MCF 10A (cell line): ENCODE data around the gene COG7. TPM values are rescaled to one million over a fixed set of nuclear protein-coding genes. Genes with fewer than 3 reads are reported as not detected.
A peak's percentile ranks its signal among the peaks of the same experiment; 100 is the strongest.

Experiments
- BruUV-seq: library from RNA; stranded (reverse); fragments of 400-500 nt; replicated peaks from 2 replicates; lab custom pipeline; 2021; lab: Mats Ljungman, UMichigan
- CTCF ChIA-PET: fragments of 300-600 bp; sonication (Branson Sonifier 250); formaldehyde crosslinking; extraction: SDS; loops from one replicate; lab custom pipeline; 2021; ENCODE audit warnings: antibody characterized with exemption, inconsistent platforms; lab: Yijun Ruan, JAX
- POLR2A ChIA-PET: fragments of 300-600, 350-650 bp; sonication (Branson Sonifier 250); formaldehyde crosslinking; extraction: SDS; loops from one replicate; lab custom pipeline; 2020; ENCODE audit warnings: antibody characterized with exemption, inconsistent platforms; lab: Yijun Ruan, JAX
- DNase-seq: peaks from one replicate; pipeline ENCODE4 v3.0.0-alpha.2; 2018; ENCODE audit not compliant: unreplicated experiment
- H3K27ac Mint-ChIP-seq: one replicate; pipeline ENCODE4 v1.8.0; 2022; ENCODE audit warnings: mild to moderate bottlenecking, low read depth, mixed read lengths; ENCODE audit not compliant: unreplicated experiment
- H3K27me3 Mint-ChIP-seq: one replicate; pipeline ENCODE4 v1.8.0; 2022; ENCODE audit warnings: mixed read lengths; ENCODE audit not compliant: insufficient read depth, unreplicated experiment
- H3K36me3 Mint-ChIP-seq: one replicate; pipeline ENCODE4 v1.8.0; 2022; ENCODE audit warnings: mild to moderate bottlenecking, moderate library complexity, mixed read lengths; ENCODE audit not compliant: insufficient read depth, unreplicated experiment
- H3K4me1 Mint-ChIP-seq: one replicate; pipeline ENCODE4 v1.8.0; 2022; ENCODE audit warnings: mixed read lengths; ENCODE audit not compliant: insufficient read depth, unreplicated experiment
- H3K4me3 Mint-ChIP-seq: one replicate; pipeline ENCODE4 v1.8.0; 2022; ENCODE audit warnings: mild to moderate bottlenecking, moderate library complexity, mixed read lengths; ENCODE audit not compliant: unreplicated experiment
- H3K9me3 Mint-ChIP-seq: one replicate; pipeline ENCODE4 v1.8.0; 2022; ENCODE audit warnings: mixed read lengths; ENCODE audit not compliant: unreplicated experiment
- CTCF ChIP-seq: fragments of 200-600 bp; IDR thresholded peaks from one replicate; pipeline ENCODE4 v1.8.0; 2022; ENCODE audit warnings: antibody characterized with exemption, mild to moderate bottlenecking; ENCODE audit not compliant: unreplicated experiment
- intact Hi-C: fragments of 100-400 bp; cut with micrococcal nuclease; formaldehyde crosslinking; loops from 2 replicates; pipeline ENCODE4 v1.14.1; 2022
- total RNA-seq: library from RNA; stranded (reverse); gene quantifications from 2 replicates; pipeline ENCODE4 v1.2.3, GENCODE V29; 2022

Gene COG7
- total RNA-seq, 1 experiment from 2014 or later = 10.0 TPM

- H3K4me1 Mint-ChIP-seq = peaks cover 23% of the 10 kb centered on the region
- POLR2A ChIA-PET = interaction anchor here (0.6 to 3.8 kb wide), 37 partner anchors 10 to 282 kb away, joined by 3 to 84 read pairs (median 6); partner anchors contain the start of genes COG7, SCNN1G and USP31
- H3K9me3 Mint-ChIP-seq = no peaks in the 10 kb centered on the region
- CTCF ChIA-PET = interaction anchor here (0.6 to 4.8 kb wide), 21 partner anchors 10 to 378 kb away, joined by 3 to 81 read pairs (median 3); partner anchors contain the start of genes EARS2, SCNN1B, SCNN1G and UBFD1
- no peak for TF ChIP-seq CTCF
- H3K27ac Mint-ChIP-seq = peak overlapping the region; percentile 81
- H3K36me3 Mint-ChIP-seq = peaks cover 17% of the 10 kb centered on the region
- BruUV-seq = TSS peak; percentile 82
- intact Hi-C loops = loop anchor here (5.0 kb wide), 1 partner anchor 167 kb away; no protein-coding TSS in a partner anchor
- peak; percentile 92 for DNase-seq
- peak overlapping the region; percentile 54 for H3K4me3 Mint-ChIP-seq
- no peaks in the 10 kb centered on the region for H3K27me3 Mint-ChIP-seq
Measured at GRCh38 chr16:23424292-23424958, 28.6 kb downstream of the COG7 start.

GRCh38 chr16:23423496-23424049 is 29.4 kb downstream of the COG7 start:
- no peak for TF ChIP-seq CTCF
- Mint-ChIP-seq H3K27ac (peak overlapping the region; percentile 81), H3K4me1 (peaks cover 23% of the 10 kb centered on the region), H3K9me3 (no peaks in the 10 kb centered on the region), H3K36me3 (peaks cover 17% of the 10 kb centered on the region), H3K27me3 (no peaks in the 10 kb centered on the region), H3K4me3 (peak overlapping the region; percentile 54)
- no TSS peak for BruUV-seq
- intact Hi-C loops = loop anchor here (5.0 kb wide), 1 partner anchor 166 kb away; no protein-coding TSS in a partner anchor
- ChIA-PET POLR2A (interaction anchor here (0.7 to 3.8 kb wide), 28 partner anchors 8 to 281 kb away, joined by 3 to 84 read pairs (median 8); partner anchors contain the start of genes COG7, SCNN1G and USP31), CTCF (interaction anchor here (0.6 to 4.8 kb wide), 11 partner anchors 11 to 379 kb away, joined by 3 to 81 read pairs (median 4); partner anchors contain the start of genes EARS2, SCNN1G and UBFD1)
- DNase-seq = peak; percentile 99

- no peaks in the 10 kb centered on the region for H3K9me3 Mint-ChIP-seq
- TF ChIP-seq CTCF = no peak
- CTCF ChIA-PET = interaction anchor here (0.6 to 1.2 kb wide), 4 partner anchors 15 to 238 kb away, joined by 3 to 7 read pairs (median 3); no protein-coding TSS in a partner anchor
Measured at GRCh38 chr16:23420011-23420410, 33.0 kb downstream of the COG7 start.

GRCh38 chr16:23416816-23417215 is 36.2 kb downstream of the COG7 start:
- ChIA-PET POLR2A (interaction anchor here (0.8 kb wide), 1 partner anchor 23 kb away, joined by 4 read pairs; no protein-coding TSS in a partner anchor), CTCF (interaction anchor here (4.6 kb wide), 1 partner anchor 18 kb away, joined by 26 read pairs; no protein-coding TSS in a partner anchor)
- intact Hi-C loops = no loop called here
- peaks cover 23% of the 10 kb centered on the region for H3K36me3 Mint-ChIP-seq
- H3K27ac Mint-ChIP-seq = no peak overlapping the region
- H3K4me1 Mint-ChIP-seq = peaks cover 6% of the 10 kb centered on the region
- DNase-seq = no peak
- BruUV-seq = no TSS peak
- no peak overlapping the region for H3K4me3 Mint-ChIP-seq
- H3K9me3 Mint-ChIP-seq = no peaks in the 10 kb centered on the region
- no peak for TF ChIP-seq CTCF
- H3K27me3 Mint-ChIP-seq = no peaks in the 10 kb centered on the region

More at GRCh38 chr16:23420011-23420410, 33.0 kb downstream of the COG7 start:
- no peak overlapping the region for H3K4me3 Mint-ChIP-seq
- peaks cover 8% of the 10 kb centered on the region for H3K36me3 Mint-ChIP-seq
- peak; percentile 16 for DNase-seq
- POLR2A ChIA-PET = interaction anchor here (0.9 to 2.6 kb wide), 2 partner anchors 16 to 28 kb away, joined by 6 to 13 read pairs; no protein-coding TSS in a partner anchor
- no peaks in the 10 kb centered on the region for H3K27me3 Mint-ChIP-seq
- H3K27ac Mint-ChIP-seq = peak overlapping the region; percentile 86
- intact Hi-C loops = loop anchor here (5.0 kb wide), 1 partner anchor 163 kb away; no protein-coding TSS in a partner anchor
- peaks cover 23% of the 10 kb centered on the region for H3K4me1 Mint-ChIP-seq
- no TSS peak for BruUV-seq
